GM06990 (cell line): ENCODE results near the gene CDH22.

Experiments
- DNase-seq: peaks from one replicate; pipeline ENCODE4 v3.0.0-alpha.2; 2011; ENCODE audit not compliant: insufficient read length; ENCODE audit errors: extremely low read depth
- H3K27me3 ChIP-seq: replicated peaks from 2 replicates; pipeline ENCODE4 v1.6.0; 2011; ENCODE audit warnings: low read length; ENCODE audit not compliant: control insufficient read depth, insufficient read depth
- H3K36me3 ChIP-seq: 2 replicates; pipeline ENCODE4 v1.5.1; 2011; ENCODE audit warnings: low read length; ENCODE audit not compliant: control insufficient read depth, insufficient read depth
- H3K4me3 ChIP-seq: replicated peaks from 2 replicates; pipeline ENCODE4 v1.5.1; 2011; ENCODE audit warnings: low read depth, mild to moderate bottlenecking, control low read depth, low read length
- CTCF ChIP-seq: IDR thresholded peaks from 2 replicates; pipeline ENCODE4 v1.5.1; 2011; ENCODE audit warnings: low read length, control low read depth, mild to moderate bottlenecking, inconsistent platforms; ENCODE audit not compliant: insufficient read depth, poor library complexity, severe bottlenecking

The CDH22 gene

GRCh38 chr20:46296526-46297250 is 11.6 kb downstream of the CDH22 start:
- Histone ChIP-seq H3K36me3 (no peaks in the 10 kb centered on the region), H3K27me3 (no peaks in the 10 kb centered on the region; the same call in none of the 2 replicates), H3K4me3 (no peak overlapping the region)
- TF ChIP-seq CTCF, result no peak
- DNase-seq, result no peak

- TF ChIP-seq CTCF, result no peak
- Histone ChIP-seq H3K36me3 (no peaks in the 10 kb centered on the region), H3K4me3 (no peak overlapping the region), H3K27me3 (no peaks in the 10 kb centered on the region; the same call in none of the 2 replicates)
- DNase-seq, result no peak
These were observed 15.2 kb downstream of the CDH22 start for GRCh38 chr20:46293084-46293483.

GRCh38 chr20:46291401-46291800 is 16.9 kb downstream of the CDH22 start:
- Histone ChIP-seq H3K4me3 (no peak overlapping the region), H3K36me3 (no peaks in the 10 kb centered on the region), H3K27me3 (no peaks in the 10 kb centered on the region; the same call in none of the 2 replicates)
- DNase-seq, result no peak
- no peak for TF ChIP-seq CTCF

GRCh38 chr20:46289432-46289831 is 18.9 kb downstream of the CDH22 start:
- TF ChIP-seq CTCF, result no peak
- H3K4me3 ChIP-seq, result no peak overlapping the region

GRCh38 chr20:46286977-46287376 is 21.3 kb downstream of the CDH22 start:
- no peak for TF ChIP-seq CTCF
- no peaks in the 10 kb centered on the region for H3K36me3 ChIP-seq
- H3K4me3 ChIP-seq, result no peak overlapping the region
- no peak for DNase-seq
- peaks cover 2% of the 10 kb centered on the region for H3K27me3 ChIP-seq

More at GRCh38 chr20:46289432-46289831, 18.9 kb downstream of the CDH22 start:
- Histone ChIP-seq H3K27me3 (peaks cover 2% of the 10 kb centered on the region), H3K36me3 (no peaks in the 10 kb centered on the region)
- DNase-seq, result no peak
